Measurements from ENCODE around the gene TGIF2. TPM values are rescaled to one million over a fixed set of nuclear protein-coding genes. Genes with fewer than 3 reads are reported as not detected.
"Not testable (repeated sequence)": the region's sequence is repeated elsewhere in the genome, so short reads cannot be mapped to it uniquely, and the experiment has no call there.

The TGIF2 gene
- total and polyA plus RNA-seq, 10 donors, result 13.6 to 38.2 (median 28.8) TPM

DNA sequence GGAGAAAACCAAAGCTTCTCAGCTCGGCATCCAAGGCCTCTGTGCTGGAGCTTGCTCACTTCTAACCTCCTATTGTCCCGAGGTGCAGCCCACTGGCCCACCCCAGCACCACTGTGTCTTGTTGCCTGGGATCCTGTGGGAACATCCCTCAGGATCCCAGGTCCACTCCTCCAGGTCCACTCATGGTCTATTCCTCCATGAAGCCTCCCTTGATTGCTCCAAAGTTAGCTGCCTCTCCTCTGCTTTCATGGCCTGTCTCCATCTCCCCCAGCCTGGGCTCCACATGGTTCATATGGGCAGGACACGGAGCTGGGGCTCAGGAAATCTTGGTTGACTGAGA is 58.7 kb downstream of the TGIF2 start:
- Histone ChIP-seq H3K4me1 (peaks cover 9 to 40% (median 21%) of the 10 kb centered on the region in 6 donors), H3K27me3 (replicated peaks in 1 of 7) (no peaks in the 10 kb centered on the region), H3K36me3 (peaks cover 0 to 44% (median 0%) of the 10 kb centered on the region in 6 donors), H3K9me3 (no peaks in the 10 kb centered on the region), H3K27ac (peak overlapping the region in 1 of 8 donors; percentile 11), H3K4me3 (no peak overlapping the region)
- no peak for TF ChIP-seq POLR2A (IDR thresholded peaks at IDR 0.05)
- no peak for TF ChIP-seq POLR2AphosphoS5 (IDR thresholded peaks at IDR 0.05)
- TF ChIP-seq, protein P1, sequence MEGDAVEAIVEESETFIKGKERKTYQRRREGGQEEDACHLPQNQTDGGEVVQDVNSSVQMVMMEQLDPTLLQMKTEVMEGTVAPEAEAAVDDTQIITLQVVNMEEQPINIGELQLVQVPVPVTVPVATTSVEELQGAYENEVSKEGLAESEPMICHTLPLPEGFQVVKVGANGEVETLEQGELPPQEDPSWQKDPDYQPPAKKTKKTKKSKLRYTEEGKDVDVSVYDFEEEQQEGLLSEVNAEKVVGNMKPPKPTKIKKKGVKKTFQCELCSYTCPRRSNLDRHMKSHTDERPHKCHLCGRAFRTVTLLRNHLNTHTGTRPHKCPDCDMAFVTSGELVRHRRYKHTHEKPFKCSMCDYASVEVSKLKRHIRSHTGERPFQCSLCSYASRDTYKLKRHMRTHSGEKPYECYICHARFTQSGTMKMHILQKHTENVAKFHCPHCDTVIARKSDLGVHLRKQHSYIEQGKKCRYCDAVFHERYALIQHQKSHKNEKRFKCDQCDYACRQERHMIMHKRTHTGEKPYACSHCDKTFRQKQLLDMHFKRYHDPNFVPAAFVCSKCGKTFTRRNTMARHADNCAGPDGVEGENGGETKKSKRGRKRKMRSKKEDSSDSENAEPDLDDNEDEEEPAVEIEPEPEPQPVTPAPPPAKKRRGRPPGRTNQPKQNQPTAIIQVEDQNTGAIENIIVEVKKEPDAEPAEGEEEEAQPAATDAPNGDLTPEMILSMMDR (IDR thresholded peaks at IDR 0.05 in 8 of 11, conservative IDR thresholded peaks at IDR 0.05 in 3 of 11), result no peak
- intact Hi-C loops (cut with DNase I; ENCODE audit: low total_unique reads), result no loop called here
- DNase-seq, result no peak
- WGBS, 5 donors, result 83 to 92% (median 89%) methylated on average over 3 of the region's 3 CpGs

DNA sequence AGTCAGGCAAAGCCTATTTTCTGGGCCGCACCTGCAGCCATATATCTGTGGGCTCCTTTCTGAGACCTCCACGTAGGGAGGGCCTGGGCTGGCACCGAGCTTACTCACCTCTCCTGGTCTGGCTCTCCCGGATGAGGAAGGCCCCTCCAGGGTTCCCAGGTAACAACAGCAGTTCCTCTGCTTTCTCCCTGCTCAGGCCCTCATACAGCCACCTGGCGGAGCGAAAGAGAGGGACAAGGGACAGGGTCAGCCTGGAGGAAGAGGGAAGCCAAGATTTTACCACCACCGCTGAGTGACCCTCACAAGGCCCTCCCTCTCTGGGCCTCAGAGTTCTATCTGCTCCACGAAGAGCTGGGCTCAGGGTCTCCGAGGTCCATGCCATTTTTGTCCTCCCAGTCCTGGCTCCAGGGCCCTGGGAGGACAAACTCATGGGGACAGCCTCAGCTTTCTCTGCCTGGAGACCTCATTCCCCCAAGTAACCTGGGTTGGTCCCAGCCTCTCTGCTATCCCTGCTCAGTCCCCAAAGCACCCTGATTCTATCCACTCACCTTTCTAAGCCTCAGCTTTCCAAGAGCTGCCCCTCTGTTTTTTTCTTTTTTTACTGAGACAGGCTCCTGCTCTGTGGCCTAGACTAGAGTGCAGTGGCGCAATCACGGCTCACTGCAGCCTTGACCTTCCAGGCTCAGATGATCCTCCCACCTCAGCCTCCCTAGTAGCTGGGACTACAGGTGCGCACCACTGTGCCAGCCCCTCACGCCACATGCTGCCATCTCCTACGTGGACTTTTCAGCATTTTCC is 59.3 kb downstream of the TGIF2 start:
- no peak overlapping the region for H3K4me3 ChIP-seq
- intact Hi-C loops (cut with DNase I; ENCODE audit: low total_unique reads), result no loop called here
- 86 to 90% (median 88%) methylated on average over 12 to 14 of the region's 14 CpGs for WGBS, 5 donors
- H3K4me1 ChIP-seq, result peaks cover 9 to 40% (median 21%) of the 10 kb centered on the region in 6 donors
- DNase-seq, result no peak
- H3K27ac ChIP-seq, result peak overlapping the region in 1 of 8 donors; percentile 11
- H3K36me3 ChIP-seq, result peaks cover 0 to 38% (median 0%) of the 10 kb centered on the region in 6 donors
- H3K9me3 ChIP-seq, result no peaks in the 10 kb centered on the region
- H3K27me3 ChIP-seq (replicated peaks in 1 of 7), result no peaks in the 10 kb centered on the region
- no peak for TF ChIP-seq POLR2AphosphoS5 (IDR thresholded peaks at IDR 0.05)
- TF ChIP-seq POLR2A (IDR thresholded peaks at IDR 0.05), result no peak
- TF ChIP-seq, protein P1 (IDR thresholded peaks at IDR 0.05 in 8 of 11, conservative IDR thresholded peaks at IDR 0.05 in 3 of 11), result no peak

DNA sequence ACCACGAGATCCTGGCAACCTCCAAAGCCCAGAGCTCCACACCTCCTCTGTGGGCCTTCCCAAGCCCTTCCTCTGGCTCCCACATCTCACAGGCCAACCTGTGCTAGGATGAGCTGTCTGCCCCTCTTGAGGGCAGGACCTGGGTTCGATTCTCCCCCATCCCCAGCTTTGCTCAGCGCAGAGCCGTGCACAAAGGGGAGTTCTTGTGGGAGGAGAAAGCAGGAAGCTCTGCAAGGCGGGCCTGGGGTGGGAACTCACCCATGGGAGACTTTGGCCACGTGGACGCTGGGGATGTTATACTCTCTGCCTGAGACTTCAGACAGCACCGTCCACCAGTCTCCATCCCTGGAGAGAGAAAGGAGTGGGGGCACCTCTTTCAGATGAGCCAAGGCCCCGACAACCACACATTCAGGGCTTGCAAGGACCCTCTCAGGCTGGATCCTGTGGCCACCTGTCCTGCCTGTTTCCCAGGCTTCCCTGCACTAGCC is 59.9 kb downstream of the TGIF2 start:
- intact Hi-C loops (cut with DNase I; ENCODE audit: low total_unique reads), result no loop called here

DNA sequence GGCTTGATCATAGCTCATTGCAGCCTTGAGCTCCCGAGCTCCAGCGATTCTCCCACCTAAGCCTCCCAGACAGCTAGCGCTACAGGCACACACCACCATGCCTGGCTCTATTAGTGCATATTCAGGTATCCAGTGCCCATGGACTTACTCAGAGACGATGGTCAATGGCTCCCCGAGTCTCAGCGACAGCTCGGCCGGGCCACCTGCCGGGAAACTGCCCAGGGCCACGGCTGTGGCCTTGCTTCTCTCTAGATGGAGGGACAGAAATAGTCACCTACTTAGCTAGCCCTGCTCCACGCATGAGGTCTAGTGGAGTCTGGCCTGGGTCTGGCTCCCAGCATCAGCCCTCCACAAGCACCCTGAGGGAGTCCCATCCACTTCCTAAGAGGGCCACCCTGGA is 60.9 kb downstream of the TGIF2 start:
- no peak overlapping the region for H3K27ac ChIP-seq
- H3K27me3 ChIP-seq (replicated peaks in 1 of 7), result no peaks in the 10 kb centered on the region
- no peak for TF ChIP-seq POLR2AphosphoS5 (IDR thresholded peaks at IDR 0.05)
- no peak for TF ChIP-seq POLR2A (IDR thresholded peaks at IDR 0.05)
- TF ChIP-seq, protein P1 (IDR thresholded peaks at IDR 0.05 in 8 of 11, conservative IDR thresholded peaks at IDR 0.05 in 3 of 11), result no peak
- 93 to 97% (median 95%) methylated on average over 4 to 11 of the region's 11 CpGs for WGBS, 5 donors
- H3K36me3 ChIP-seq, result peaks cover 0 to 53% (median 0%) of the 10 kb centered on the region in 6 donors
- H3K4me3 ChIP-seq, result no peak overlapping the region
- peaks cover 9 to 29% (median 16%) of the 10 kb centered on the region in 6 donors for H3K4me1 ChIP-seq
- no peaks in the 10 kb centered on the region for H3K9me3 ChIP-seq
- DNase-seq, result no peak
- intact Hi-C loops (cut with DNase I; ENCODE audit: low total_unique reads), result no loop called here

More for the DNA sequence above, 59.9 kb downstream of the TGIF2 start:
- H3K36me3 ChIP-seq, result peaks cover 0 to 43% (median 0%) of the 10 kb centered on the region in 6 donors
- TF ChIP-seq POLR2A (IDR thresholded peaks at IDR 0.05) (no peak), POLR2AphosphoS5 (IDR thresholded peaks at IDR 0.05) (no peak)
- TF ChIP-seq, protein P1 (IDR thresholded peaks at IDR 0.05 in 8 of 11, conservative IDR thresholded peaks at IDR 0.05 in 3 of 11), result no peak
- no peaks in the 10 kb centered on the region for H3K27me3 ChIP-seq (replicated peaks in 1 of 7)
- DNase-seq, result no peak
- no peak overlapping the region for H3K4me3 ChIP-seq
- H3K9me3 ChIP-seq, result no peaks in the 10 kb centered on the region
- 80 to 90% (median 85%) methylated on average over 6 to 9 of the region's 9 CpGs for WGBS, 5 donors
- no peak overlapping the region for H3K27ac ChIP-seq
- H3K4me1 ChIP-seq, result peaks cover 9 to 39% (median 21%) of the 10 kb centered on the region in 6 donors

DNA sequence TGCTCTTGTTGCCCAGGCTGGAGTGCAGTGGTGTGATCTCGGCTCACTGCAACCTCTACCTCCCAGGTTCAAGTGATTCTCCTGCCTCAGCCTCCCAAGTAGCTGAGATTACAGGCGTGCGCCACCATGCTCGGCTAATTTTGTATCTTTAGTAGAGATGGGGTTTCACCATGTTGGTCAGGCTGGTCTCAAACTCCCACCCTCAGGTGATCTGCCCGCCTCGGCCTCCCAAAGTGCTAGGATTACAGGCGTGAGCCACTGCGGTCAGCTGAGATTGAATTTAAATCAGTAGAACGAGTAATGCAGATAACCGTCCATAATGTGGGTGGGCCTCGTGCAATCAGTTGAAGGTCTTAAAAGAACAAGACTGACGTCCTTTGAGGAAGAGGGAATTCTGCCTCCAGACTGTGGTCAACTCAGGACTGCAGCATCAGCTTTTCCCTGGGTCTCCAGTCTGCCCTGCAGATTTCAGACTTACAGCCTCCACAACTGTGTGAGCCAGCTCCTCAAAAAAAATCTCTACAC is 65.5 kb downstream of the TGIF2 start:
- DNase-seq, result peak; percentile 22
- WGBS, 5 donors, result 92 to 95% (median 95%) methylated on average over 12 of the region's 12 CpGs
- H3K27me3 ChIP-seq (replicated peaks in 1 of 7); intact Hi-C loops (cut with DNase I; ENCODE audit: low total_unique reads); H3K4me3 ChIP-seq; H3K27ac ChIP-seq; H3K9me3 ChIP-seq: not testable (repeated sequence)
- peaks cover 0 to 55% (median 0%) of the 10 kb centered on the region in 6 donors for H3K36me3 ChIP-seq
- peaks cover 0 to 26% (median 13%) of the 10 kb centered on the region in 6 donors for H3K4me1 ChIP-seq
